Measurements from ENCODE around the gene HOXB2.

DNA sequence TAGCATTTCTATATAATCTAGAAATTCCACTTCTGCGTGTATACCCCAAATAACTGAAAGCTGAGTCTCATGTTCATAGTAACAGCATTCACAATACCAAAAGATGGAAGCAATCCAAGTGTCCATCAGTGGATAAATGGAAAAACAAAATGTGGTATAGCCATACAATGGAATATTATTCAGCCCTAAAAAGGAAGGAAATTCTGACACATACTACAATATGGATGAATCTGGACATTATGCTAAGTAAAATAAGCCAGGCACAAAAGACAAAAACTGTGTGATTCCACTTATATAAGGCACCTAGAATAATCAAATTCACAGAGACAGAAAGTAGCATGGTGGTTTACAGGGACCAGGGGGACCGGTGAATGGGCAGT, 34.5 kb downstream of the HOXB2 start:
- TF ChIP-seq, protein P1, sequence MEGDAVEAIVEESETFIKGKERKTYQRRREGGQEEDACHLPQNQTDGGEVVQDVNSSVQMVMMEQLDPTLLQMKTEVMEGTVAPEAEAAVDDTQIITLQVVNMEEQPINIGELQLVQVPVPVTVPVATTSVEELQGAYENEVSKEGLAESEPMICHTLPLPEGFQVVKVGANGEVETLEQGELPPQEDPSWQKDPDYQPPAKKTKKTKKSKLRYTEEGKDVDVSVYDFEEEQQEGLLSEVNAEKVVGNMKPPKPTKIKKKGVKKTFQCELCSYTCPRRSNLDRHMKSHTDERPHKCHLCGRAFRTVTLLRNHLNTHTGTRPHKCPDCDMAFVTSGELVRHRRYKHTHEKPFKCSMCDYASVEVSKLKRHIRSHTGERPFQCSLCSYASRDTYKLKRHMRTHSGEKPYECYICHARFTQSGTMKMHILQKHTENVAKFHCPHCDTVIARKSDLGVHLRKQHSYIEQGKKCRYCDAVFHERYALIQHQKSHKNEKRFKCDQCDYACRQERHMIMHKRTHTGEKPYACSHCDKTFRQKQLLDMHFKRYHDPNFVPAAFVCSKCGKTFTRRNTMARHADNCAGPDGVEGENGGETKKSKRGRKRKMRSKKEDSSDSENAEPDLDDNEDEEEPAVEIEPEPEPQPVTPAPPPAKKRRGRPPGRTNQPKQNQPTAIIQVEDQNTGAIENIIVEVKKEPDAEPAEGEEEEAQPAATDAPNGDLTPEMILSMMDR (IDR thresholded peaks at IDR 0.05) = no peak
- no peak for TF ChIP-seq POLR2A (IDR thresholded peaks at IDR 0.05)

Data from esophagus squamous epithelium (tissue), 4 donors.